NCI-H748 treated with DMSO at 0.1 percent for 48 hours (cell line): ENCODE data around the gene TAF3.

Experiments used
- DNase-seq: peaks from one replicate; lab custom pipeline; 2025; lab: John Stamatoyannopoulos, UW

Gene TAF3

GRCh38 chr10:8058274-8059111 lies 240.2 kb downstream of the TAF3 start:
- DNase-seq, result no peak

GRCh38 chr10:8059191-8059936 lies 241.1 kb downstream of the TAF3 start:
- DNase-seq, result no peak

- no peak for DNase-seq
Observed at GRCh38 chr10:8060010-8060703, 241.9 kb downstream of the TAF3 start.

GRCh38 chr10:8060704-8061121 lies 242.4 kb downstream of the TAF3 start:
- no peak for DNase-seq

GRCh38 chr10:8061274-8062211 lies 243.2 kb downstream of the TAF3 start:
- no peak for DNase-seq

- DNase-seq, result no peak
Observed at GRCh38 chr10:8063128-8063908, 245.0 kb downstream of the TAF3 start.

- DNase-seq, result no peak
Observed at GRCh38 chr10:8063935-8064334, 245.6 kb downstream of the TAF3 start.

GRCh38 chr10:8064436-8064835 lies 246.1 kb downstream of the TAF3 start:
- DNase-seq, result no peak

GRCh38 chr10:8065651-8066050 lies 247.3 kb downstream of the TAF3 start:
- DNase-seq, result no peak

- DNase-seq, result no peak
Observed at GRCh38 chr10:8066124-8066523, 247.8 kb downstream of the TAF3 start.
